ENCODE results near the gene CCDC30. TPM values are rescaled to one million over a fixed set of nuclear protein-coding genes. Genes with fewer than 3 reads are reported as not detected.
"Not testable (repeated sequence)": the region's sequence is repeated elsewhere in the genome, so short reads cannot be mapped to it uniquely, and the experiment has no call there.

The CCDC30 gene
- total RNA-seq, 3 donors from 2014 or later: 0.22 to 0.89 (median 0.55) TPM

DNA sequence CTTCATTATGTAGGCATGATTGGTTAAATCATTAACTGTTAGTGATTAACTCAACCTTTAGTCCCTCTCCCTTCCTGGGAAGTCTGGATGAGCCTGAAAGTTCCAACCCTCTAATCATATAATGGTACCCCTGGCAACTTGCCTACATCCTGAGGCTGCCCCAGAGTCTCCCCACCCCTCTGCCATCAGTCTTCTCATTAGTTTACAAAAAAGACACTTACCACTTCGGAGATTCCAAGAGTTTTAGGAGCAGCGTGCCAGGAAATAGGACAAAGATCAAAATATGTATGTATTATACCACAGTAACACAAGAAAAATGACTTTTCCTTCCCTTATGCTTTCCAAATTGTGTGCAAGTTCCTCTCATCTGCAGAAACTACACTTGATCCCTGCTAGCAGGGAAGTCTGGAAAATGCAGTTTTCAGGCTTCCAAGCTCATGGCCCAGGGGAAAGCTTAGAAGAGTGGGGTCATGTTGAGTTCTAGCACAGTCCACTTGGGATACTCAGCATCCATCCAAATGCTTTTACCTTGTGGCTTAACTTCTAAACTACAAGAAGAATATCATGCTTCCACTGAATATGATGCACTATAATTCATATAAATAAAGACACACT lies 130.5 kb downstream of the CCDC30 start:
- ATAC-seq: no peak
- H3K4me3 Mint-ChIP-seq: no peak overlapping the region
- H3K27me3 Mint-ChIP-seq (ENCODE audit: low read depth): no peaks in the 10 kb centered on the region
- no peaks in the 10 kb centered on the region for H3K4me1 Mint-ChIP-seq (ENCODE audit: low read depth)
- DNase-seq: no peak
- no peaks in the 10 kb centered on the region for H3K9me3 Mint-ChIP-seq
- peaks cover 8% of the 10 kb centered on the region for H3K36me3 Mint-ChIP-seq (ENCODE audit: insufficient read depth)

GRCh38 chr1:42601472-42601871 lies 138.4 kb downstream of the CCDC30 start:
- no peak overlapping the region for H3K4me3 Mint-ChIP-seq
- no peaks in the 10 kb centered on the region for H3K36me3 Mint-ChIP-seq (ENCODE audit: insufficient read depth)
- peaks cover 18% of the 10 kb centered on the region for H3K9me3 Mint-ChIP-seq
- no peaks in the 10 kb centered on the region for H3K4me1 Mint-ChIP-seq (ENCODE audit: low read depth)
- DNase-seq: no peak
- ATAC-seq: no peak
- no peaks in the 10 kb centered on the region for H3K27me3 Mint-ChIP-seq (ENCODE audit: low read depth)

DNA sequence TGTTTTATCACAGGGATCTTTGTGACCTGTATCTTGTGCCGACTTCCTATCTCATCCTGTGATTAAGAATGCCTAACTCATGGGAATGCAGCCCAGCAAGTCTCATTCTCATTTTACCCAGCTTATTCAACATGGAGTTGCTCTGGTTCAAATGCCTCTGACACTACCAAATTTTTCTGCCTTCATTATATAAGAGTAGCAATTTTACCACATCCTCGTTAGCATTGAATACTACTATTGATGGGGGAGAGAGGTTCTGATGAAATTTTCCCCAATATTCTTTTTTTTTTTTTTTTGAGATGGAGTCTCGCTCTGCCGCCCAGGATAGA lies 150.7 kb downstream of the CCDC30 start:
- H3K4me1 Mint-ChIP-seq (ENCODE audit: low read depth): no peaks in the 10 kb centered on the region
- no peak overlapping the region for H3K4me3 Mint-ChIP-seq
- no peak for DNase-seq
- no peaks in the 10 kb centered on the region for H3K27me3 Mint-ChIP-seq (ENCODE audit: low read depth)
- H3K9me3 Mint-ChIP-seq: no peaks in the 10 kb centered on the region
- no peak for ATAC-seq
- H3K36me3 Mint-ChIP-seq (ENCODE audit: insufficient read depth): peaks cover 2% of the 10 kb centered on the region

DNA sequence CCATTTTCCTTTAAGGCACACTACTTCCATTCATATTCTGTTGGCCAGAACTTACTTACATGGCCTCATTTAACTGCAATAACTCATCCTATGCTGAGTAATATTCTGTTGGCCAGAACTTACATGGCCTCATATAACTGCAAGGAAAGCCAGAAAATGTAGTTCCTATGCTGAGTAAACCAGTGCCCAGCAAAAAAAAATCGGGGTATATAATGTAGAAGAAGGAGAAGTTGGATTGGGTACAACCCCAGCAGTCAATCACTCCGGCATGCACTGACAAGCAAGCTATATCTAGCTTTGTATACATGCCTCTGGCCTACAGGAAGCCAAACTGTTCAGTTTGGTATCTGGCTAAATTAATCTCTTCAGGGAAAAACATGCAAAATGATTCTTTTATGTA lies 155.8 kb downstream of the CCDC30 start:
- no peaks in the 10 kb centered on the region for H3K9me3 Mint-ChIP-seq
- DNase-seq (no peak), ATAC-seq (no peak)
- peaks cover 2% of the 10 kb centered on the region for H3K36me3 Mint-ChIP-seq (ENCODE audit: insufficient read depth)
- no peak overlapping the region for H3K4me3 Mint-ChIP-seq
- no peaks in the 10 kb centered on the region for H3K4me1 Mint-ChIP-seq (ENCODE audit: low read depth)
- no peaks in the 10 kb centered on the region for H3K27me3 Mint-ChIP-seq (ENCODE audit: low read depth)

GRCh38 chr1:42620307-42620706 lies 157.2 kb downstream of the CCDC30 start:
- no peaks in the 10 kb centered on the region for H3K36me3 Mint-ChIP-seq (ENCODE audit: insufficient read depth)
- H3K4me1 Mint-ChIP-seq (ENCODE audit: low read depth): no peaks in the 10 kb centered on the region
- ATAC-seq (no peak), DNase-seq (no peak)
- no peaks in the 10 kb centered on the region for H3K9me3 Mint-ChIP-seq
- no peaks in the 10 kb centered on the region for H3K27me3 Mint-ChIP-seq (ENCODE audit: low read depth)
- no peak overlapping the region for H3K4me3 Mint-ChIP-seq

GRCh38 chr1:42621180-42621579 lies 158.1 kb downstream of the CCDC30 start:
- not testable (repeated sequence) for H3K4me1 Mint-ChIP-seq (ENCODE audit: low read depth); DNase-seq; H3K9me3 Mint-ChIP-seq; H3K4me3 Mint-ChIP-seq; ATAC-seq; H3K27me3 Mint-ChIP-seq (ENCODE audit: low read depth); H3K36me3 Mint-ChIP-seq (ENCODE audit: insufficient read depth)

DNA sequence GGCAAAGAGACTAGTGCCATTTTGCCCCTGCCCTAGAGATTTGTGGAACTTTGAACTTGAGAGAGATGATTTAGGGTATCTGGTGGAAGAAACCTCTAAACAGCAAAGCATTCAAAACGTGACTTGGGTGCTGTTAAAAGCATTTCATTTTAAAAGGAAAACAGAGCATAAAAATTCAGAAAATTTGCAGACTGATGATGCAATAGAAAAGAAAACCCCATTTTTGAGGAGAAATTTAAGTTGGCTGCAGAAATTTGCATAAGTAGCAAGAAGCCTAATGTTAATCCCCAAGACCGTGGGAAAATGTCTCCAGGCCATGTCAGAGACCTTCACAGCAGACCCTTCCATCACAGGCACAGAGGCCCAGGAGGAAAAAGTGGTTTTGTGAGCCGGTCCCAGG lies 164.1 kb downstream of the CCDC30 start:
- DNase-seq; H3K9me3 Mint-ChIP-seq; H3K4me1 Mint-ChIP-seq (ENCODE audit: low read depth); H3K27me3 Mint-ChIP-seq (ENCODE audit: low read depth); ATAC-seq; H3K36me3 Mint-ChIP-seq (ENCODE audit: insufficient read depth); H3K4me3 Mint-ChIP-seq: not testable (repeated sequence)

- Mint-ChIP-seq H3K27me3 (ENCODE audit: low read depth) (no peaks in the 10 kb centered on the region), H3K4me1 (ENCODE audit: low read depth) (no peaks in the 10 kb centered on the region), H3K9me3 (no peaks in the 10 kb centered on the region), H3K4me3 (no peak overlapping the region), H3K36me3 (ENCODE audit: insufficient read depth) (peaks cover 1% of the 10 kb centered on the region)
- no peak for DNase-seq
- ATAC-seq: no peak
These were observed 176.0 kb downstream of the CCDC30 start for GRCh38 chr1:42639116-42639515.

GRCh38 chr1:42646056-42646455 lies 183.0 kb downstream of the CCDC30 start:
- ATAC-seq: no peak
- H3K4me1 Mint-ChIP-seq (ENCODE audit: low read depth): no peaks in the 10 kb centered on the region
- no peak for DNase-seq
- no peak overlapping the region for H3K4me3 Mint-ChIP-seq
- peaks cover 4% of the 10 kb centered on the region for H3K27me3 Mint-ChIP-seq (ENCODE audit: low read depth)
- H3K36me3 Mint-ChIP-seq (ENCODE audit: insufficient read depth): peaks cover 14% of the 10 kb centered on the region
- H3K9me3 Mint-ChIP-seq: peaks cover 8% of the 10 kb centered on the region

GRCh38 chr1:42657201-42657600 lies 194.1 kb downstream of the CCDC30 start:
- Mint-ChIP-seq H3K36me3 (ENCODE audit: insufficient read depth) (peaks cover 14% of the 10 kb centered on the region), H3K27me3 (ENCODE audit: low read depth) (no peaks in the 10 kb centered on the region), H3K9me3 (no peaks in the 10 kb centered on the region), H3K4me1 (ENCODE audit: low read depth) (peaks cover 46% of the 10 kb centered on the region), H3K4me3 (peak overlapping the region; percentile 99)
- DNase-seq (no peak), ATAC-seq (no peak)

GRCh38 chr1:42657981-42658876 lies 195.1 kb downstream of the CCDC30 start, which contains the start of gene PPIH:
Gene PPIH, plus strand, starts transcription at chr1:42658423. Its CDS starts 24 bp downstream, at chr1:42658447.
- Mint-ChIP-seq H3K4me1 (ENCODE audit: low read depth) (peaks cover 46% of the 10 kb centered on the region), H3K4me3 (peak within 1 kb of the TSS; percentile 99), H3K36me3 (ENCODE audit: insufficient read depth) (peaks cover 15% of the 10 kb centered on the region), H3K9me3 (no peaks in the 10 kb centered on the region), H3K27me3 (ENCODE audit: low read depth) (no peaks in the 10 kb centered on the region)
- DNase-seq (peak; percentile 92), ATAC-seq (peak; percentile 98 to 99)

DNA sequence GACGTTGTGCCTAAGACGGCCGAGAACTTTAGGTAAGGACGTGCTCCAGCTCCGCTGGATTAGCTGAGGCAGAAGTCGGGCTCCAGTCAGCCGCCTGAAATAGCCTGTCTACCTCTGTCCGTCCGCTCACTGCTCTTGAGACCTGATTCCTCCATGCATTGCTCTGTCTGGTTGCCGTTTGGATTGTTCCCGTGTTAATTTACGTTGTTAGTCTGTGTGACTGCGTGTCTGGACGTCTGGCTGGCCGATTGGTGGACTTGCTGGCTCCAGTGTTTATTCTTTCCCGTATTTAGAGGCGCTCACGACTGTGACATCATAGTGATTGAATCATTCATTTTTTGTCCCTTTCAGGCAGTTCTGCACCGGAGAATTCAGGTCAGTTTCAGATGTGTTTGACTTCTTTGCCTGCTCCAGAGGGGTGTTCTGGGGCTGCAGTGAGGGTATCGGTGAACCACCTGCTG lies 195.8 kb downstream of the CCDC30 start:
- Mint-ChIP-seq H3K27me3 (ENCODE audit: low read depth) (no peaks in the 10 kb centered on the region), H3K4me3 (peak overlapping the region; percentile 99), H3K9me3 (no peaks in the 10 kb centered on the region), H3K36me3 (ENCODE audit: insufficient read depth) (peaks cover 18% of the 10 kb centered on the region), H3K4me1 (ENCODE audit: low read depth) (peaks cover 46% of the 10 kb centered on the region)
- DNase-seq (no peak), ATAC-seq (no peak)

- no peaks in the 10 kb centered on the region for H3K27me3 Mint-ChIP-seq (ENCODE audit: low read depth)
These were observed 197.9 kb downstream of the CCDC30 start for GRCh38 chr1:42660907-42661500.

DNA sequence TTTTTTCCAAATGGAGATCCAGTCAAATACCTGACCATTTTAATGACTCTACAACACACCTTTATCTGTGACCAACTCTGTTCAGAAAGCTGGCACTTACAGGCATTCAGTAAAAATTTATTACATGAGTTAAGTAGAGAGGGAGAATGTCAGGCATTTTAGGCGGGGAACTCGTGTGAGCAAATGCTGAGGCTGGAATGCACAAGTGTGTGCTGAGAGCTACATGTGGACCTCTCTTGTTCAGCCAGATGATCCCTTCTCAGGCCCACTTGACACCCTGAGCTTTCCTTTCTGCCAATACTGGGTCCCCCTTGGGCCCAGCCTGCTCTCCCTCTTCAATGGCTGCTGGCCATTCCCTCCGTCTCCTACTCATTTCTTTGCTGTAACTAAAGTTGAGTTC lies 206.8 kb downstream of the CCDC30 start:
- no peak overlapping the region for H3K4me3 Mint-ChIP-seq
- DNase-seq (no peak), ATAC-seq (no peak)
- H3K9me3 Mint-ChIP-seq: no peaks in the 10 kb centered on the region
- no peaks in the 10 kb centered on the region for H3K4me1 Mint-ChIP-seq (ENCODE audit: low read depth)
- no peaks in the 10 kb centered on the region for H3K27me3 Mint-ChIP-seq (ENCODE audit: low read depth)
- H3K36me3 Mint-ChIP-seq (ENCODE audit: insufficient read depth): peaks cover 47% of the 10 kb centered on the region

More at GRCh38 chr1:42660907-42661500, 197.9 kb downstream of the CCDC30 start:
- Mint-ChIP-seq H3K9me3 (no peaks in the 10 kb centered on the region), H3K36me3 (ENCODE audit: insufficient read depth) (peaks cover 28% of the 10 kb centered on the region), H3K4me3 (peak overlapping the region; percentile 54), H3K4me1 (ENCODE audit: low read depth) (peaks cover 46% of the 10 kb centered on the region)
- ATAC-seq (peak; percentile 42 to 56), DNase-seq (no peak)
